ENCODE measurements around the gene SLC19A1.

The SLC19A1 gene

DNA sequence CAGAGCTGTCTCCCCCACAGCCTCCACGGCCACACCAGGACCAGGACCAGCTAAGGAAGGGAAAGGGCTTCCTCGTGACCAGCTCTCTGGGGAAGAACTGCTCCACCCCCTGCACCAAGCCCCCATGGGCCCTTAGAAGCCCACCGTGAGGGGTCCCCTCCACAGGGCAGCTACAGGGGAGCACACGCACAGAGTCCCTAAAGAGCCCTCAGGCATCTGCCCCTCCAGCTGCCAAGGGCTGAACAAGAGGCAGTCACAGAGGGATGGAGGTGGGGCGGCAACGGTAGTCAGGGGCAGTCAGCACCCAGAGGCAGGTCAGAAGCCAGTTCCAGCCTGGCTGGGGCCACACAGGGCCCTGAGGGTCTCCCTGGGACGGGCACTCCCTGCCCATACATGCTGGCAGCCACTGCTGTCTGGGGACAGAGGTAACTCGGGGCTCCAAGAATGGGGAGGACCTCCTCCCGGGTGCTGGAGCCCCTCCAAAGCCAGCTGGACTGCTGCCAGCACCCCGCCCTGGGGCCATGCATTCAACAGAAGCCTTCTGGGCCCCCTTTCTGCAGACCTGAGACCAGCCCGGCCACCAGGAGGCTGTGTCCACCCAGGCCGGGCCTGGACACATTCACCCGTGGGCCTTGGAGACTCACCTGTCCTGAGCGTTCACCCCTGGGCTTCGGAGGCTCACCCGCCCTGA, 18.7 kb downstream of the SLC19A1 start:
- no peak for TF ChIP-seq CTCF (IDR thresholded peaks at IDR 0.05; ENCODE audit: insufficient read depth, missing control alignments)
- no peak for DNase-seq (ENCODE audit: insufficient read length, low spot score)
- FAIRE-seq = no peak

DNA sequence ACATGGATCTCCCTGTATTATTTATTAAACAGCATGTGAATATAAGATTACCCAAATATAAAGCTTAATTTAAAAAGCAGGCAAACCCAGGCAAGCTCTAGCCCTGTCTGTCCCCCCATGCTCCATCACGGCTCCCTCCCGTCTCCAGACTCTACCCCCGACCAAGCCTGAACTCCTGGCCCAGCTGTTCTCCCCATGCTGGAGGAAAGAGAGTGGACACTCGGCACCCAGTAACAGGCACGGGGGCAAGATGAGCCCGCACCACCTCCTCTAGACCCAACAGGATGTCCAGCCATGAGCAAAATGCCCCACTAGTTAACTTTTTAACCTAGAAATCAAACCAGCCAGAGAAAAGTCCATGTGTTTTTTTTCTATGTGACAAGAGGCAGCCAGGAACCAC, 19.3 kb downstream of the SLC19A1 start:
- FAIRE-seq (no peak), DNase-seq (ENCODE audit: insufficient read length, low spot score) (no peak)
- no peak for TF ChIP-seq CTCF (IDR thresholded peaks at IDR 0.05; ENCODE audit: insufficient read depth, missing control alignments)

- no peak for TF ChIP-seq CTCF (IDR thresholded peaks at IDR 0.05; ENCODE audit: insufficient read depth, missing control alignments)
- DNase-seq (ENCODE audit: insufficient read length, low spot score) = no peak
- no peak for FAIRE-seq
Observed at GRCh38 chr21:45522381-45522780, 19.9 kb downstream of the SLC19A1 start.

GRCh38 chr21:45521241-45521640, 21.0 kb downstream of the SLC19A1 start:
- DNase-seq (ENCODE audit: insufficient read length, low spot score) = no peak
- no peak for FAIRE-seq

GRCh38 chr21:45519182-45519581, 23.1 kb downstream of the SLC19A1 start:
- DNase-seq (ENCODE audit: insufficient read length, low spot score) (no peak), FAIRE-seq (no peak)
- TF ChIP-seq CTCF (IDR thresholded peaks at IDR 0.05; ENCODE audit: insufficient read depth, missing control alignments) = no peak

More at GRCh38 chr21:45521241-45521640, 21.0 kb downstream of the SLC19A1 start:
- TF ChIP-seq CTCF (IDR thresholded peaks at IDR 0.05; ENCODE audit: insufficient read depth, missing control alignments) = no peak

GRCh38 chr21:45518742-45519141, 23.5 kb downstream of the SLC19A1 start:
- FAIRE-seq (no peak), DNase-seq (ENCODE audit: insufficient read length, low spot score) (no peak)
- TF ChIP-seq CTCF (IDR thresholded peaks at IDR 0.05; ENCODE audit: insufficient read depth, missing control alignments) = no peak

DNA sequence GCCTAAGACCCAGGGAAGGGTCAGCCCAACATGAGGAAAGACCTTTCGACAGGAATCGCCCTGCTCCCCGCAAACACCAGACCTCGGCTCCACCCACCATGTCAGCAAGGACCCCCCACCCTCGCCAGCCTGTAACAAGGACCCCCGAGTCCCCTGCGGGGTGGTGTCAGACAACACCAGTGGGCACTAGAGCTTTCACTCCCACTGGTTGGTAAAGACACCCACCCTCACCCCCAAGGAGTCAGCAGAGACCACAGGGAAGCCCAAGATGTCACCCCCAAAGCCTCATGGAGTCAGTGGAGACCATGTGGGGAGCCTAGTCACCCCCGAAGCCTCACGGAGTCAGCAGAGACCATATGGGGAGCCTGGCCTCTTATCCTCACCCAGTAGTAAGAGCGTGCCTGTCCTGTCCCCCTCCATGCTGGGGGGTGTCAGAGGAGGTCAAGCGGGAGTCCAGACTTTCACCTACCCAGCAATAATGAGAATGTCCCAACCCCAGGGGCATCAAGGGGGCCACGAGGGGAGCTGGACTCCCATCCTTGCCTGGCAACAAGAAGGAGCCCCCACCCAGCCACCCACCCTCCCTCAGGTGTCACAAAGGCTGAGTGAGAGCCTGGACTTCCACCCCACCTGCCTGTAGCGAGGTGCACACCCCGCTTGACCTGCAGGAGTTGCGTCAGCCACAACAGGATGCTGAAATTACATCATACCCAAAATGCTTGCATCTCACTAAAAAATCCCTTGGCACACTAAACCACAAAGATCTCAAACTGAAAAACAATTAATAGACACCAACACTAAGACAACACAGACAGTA, 24.8 kb downstream of the SLC19A1 start:
- FAIRE-seq (no peak), DNase-seq (ENCODE audit: insufficient read length, low spot score) (no peak)
- TF ChIP-seq CTCF (IDR thresholded peaks at IDR 0.05; ENCODE audit: insufficient read depth, missing control alignments) = no peak

Data from D721Med (cell line).